KBM-7 (cell line): Measurements from ENCODE around the gene MPP4.
A peak's percentile ranks its signal among the peaks of the same experiment; 100 is the strongest.
"Not testable (repeated sequence)": the region's sequence is repeated elsewhere in the genome, so short reads cannot be mapped to it uniquely, and the experiment has no call there.

ENCODE experiments used
- DNase-seq: peaks from one replicate; pipeline ENCODE4 v3.0.0-alpha.2; 2015
- in situ Hi-C: fragments of 300-500 bp; cut with MboI; formaldehyde crosslinking; loops from 2 replicates; pipeline ENCODE4 v1.14.3; 2020; ENCODE audit warnings: low sequenced_read_pairs, low pct_unique_long_range_greater_than_20kb, mixed read lengths

Gene MPP4

GRCh38 chr2:201675454-201675853, 23.0 kb downstream of the MPP4 start:
- DNase-seq, result no peak
- in situ Hi-C loops, result no loop called here

- in situ Hi-C loops, result no loop called here
- DNase-seq, result no peak
Observed at GRCh38 chr2:201674794-201675193, 23.6 kb downstream of the MPP4 start.

- in situ Hi-C loops, result no loop called here
- DNase-seq, result no peak
Observed at GRCh38 chr2:201674298-201674697, 24.1 kb downstream of the MPP4 start.

- in situ Hi-C loops, result no loop called here
Observed at GRCh38 chr2:201673546-201673945, 24.9 kb downstream of the MPP4 start.

GRCh38 chr2:201671205-201671604, 27.2 kb downstream of the MPP4 start:
- DNase-seq, in situ Hi-C loops: not testable (repeated sequence)

More at GRCh38 chr2:201673546-201673945, 24.9 kb downstream of the MPP4 start:
- DNase-seq, result no peak

GRCh38 chr2:201669865-201670264, 28.6 kb downstream of the MPP4 start:
- in situ Hi-C loops, result no loop called here
- DNase-seq, result no peak

GRCh38 chr2:201668402-201668910, 30.0 kb downstream of the MPP4 start:
- in situ Hi-C loops, result no loop called here
- no peak for DNase-seq

GRCh38 chr2:201664334-201664733, 34.1 kb downstream of the MPP4 start:
- in situ Hi-C loops, result no loop called here
- no peak for DNase-seq

- peak; percentile 53 for DNase-seq
- in situ Hi-C loops, result no loop called here
Observed at GRCh38 chr2:201661366-201661765, 37.1 kb downstream of the MPP4 start.

- peak; percentile 23 for DNase-seq
- in situ Hi-C loops, result no loop called here
Observed at GRCh38 chr2:201660293-201660895, 38.0 kb downstream of the MPP4 start.

GRCh38 chr2:201656740-201657139, 41.7 kb downstream of the MPP4 start:
- in situ Hi-C loops, result no loop called here
- no peak for DNase-seq

GRCh38 chr2:201656102-201656501, 42.3 kb downstream of the MPP4 start:
- no peak for DNase-seq
- in situ Hi-C loops, result no loop called here

GRCh38 chr2:201654616-201655384, 43.6 kb downstream of the MPP4 start:
- DNase-seq, result no peak
- in situ Hi-C loops, result no loop called here

- in situ Hi-C loops, result no loop called here
Observed at GRCh38 chr2:201653221-201653620, 45.2 kb downstream of the MPP4 start.

GRCh38 chr2:201649442-201649841, 49.0 kb downstream of the MPP4 start:
- in situ Hi-C loops, result no loop called here
- DNase-seq, result no peak

More at GRCh38 chr2:201653221-201653620, 45.2 kb downstream of the MPP4 start:
- DNase-seq, result no peak

- DNase-seq, result no peak
- in situ Hi-C loops, result no loop called here
Observed at GRCh38 chr2:201647431-201647830, 51.0 kb downstream of the MPP4 start.

- DNase-seq, result no peak
- in situ Hi-C loops, result no loop called here
Observed at GRCh38 chr2:201644001-201644400, 54.4 kb downstream of the MPP4 start.

GRCh38 chr2:201643216-201643890, 55.1 kb downstream of the MPP4 start, which contains the start of gene TMEM237:
TSS of gene TMEM237 (minus strand) at chr2:201643503. CDS start at chr2:201643400, 103 bp downstream.
- DNase-seq, result no peak
- in situ Hi-C loops, result no loop called here

GRCh38 chr2:201642579-201643215, 55.7 kb downstream of the MPP4 start:
- in situ Hi-C loops, result no loop called here
- DNase-seq, result peak; percentile 81
